ENCODE results near the gene ALDOB.

Gene ALDOB

DNA sequence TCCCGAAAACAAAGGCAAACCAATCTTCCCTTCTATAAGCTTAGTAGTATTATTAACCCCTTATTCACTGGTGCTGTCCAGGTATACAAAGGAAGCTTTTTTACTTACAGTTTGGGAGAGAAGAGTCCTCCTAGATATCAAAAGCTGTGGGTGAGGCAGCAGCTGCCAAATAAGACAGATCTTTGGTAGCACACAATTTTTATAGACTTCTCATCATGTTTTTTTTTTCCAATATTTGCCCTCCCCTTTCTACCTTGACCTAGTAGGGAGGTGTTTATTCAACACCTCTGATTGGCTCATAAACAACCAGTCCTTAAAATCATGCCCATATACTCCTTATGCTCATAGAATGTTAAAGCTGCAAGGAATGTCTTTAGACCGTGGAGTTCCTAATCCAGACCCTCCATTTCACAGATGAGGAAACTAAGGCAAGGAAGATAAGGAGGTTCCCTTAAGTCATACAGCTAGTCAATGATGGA is at the start of gene ALDOB:
Gene ALDOB, minus strand, starts transcription at position 174 of the 479 bp plus-strand sequence. CDS start 4,887 bp downstream, outside the sequence.
- DNase-seq, result no peak

DNA sequence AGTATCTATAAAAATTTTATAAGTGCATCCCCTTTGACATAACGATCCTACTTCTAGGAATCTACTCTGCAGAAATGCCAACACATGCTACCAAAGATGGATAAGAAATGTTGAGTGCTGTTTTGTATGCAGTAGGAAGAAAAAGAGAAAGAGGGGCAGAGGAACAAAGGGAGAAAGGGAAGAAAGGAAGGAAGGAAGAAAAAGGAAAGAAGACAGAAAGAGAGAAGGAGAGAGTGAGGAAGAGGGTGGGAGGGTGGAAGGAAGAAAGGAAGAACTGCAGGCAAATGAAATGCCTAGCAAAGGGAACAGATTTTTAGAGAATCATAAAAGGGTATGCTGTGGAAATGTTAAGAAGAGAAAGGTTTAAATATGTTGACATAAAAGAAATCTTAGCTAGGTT is 48.5 kb upstream of the ALDOB start:
- no peak for DNase-seq

DNA sequence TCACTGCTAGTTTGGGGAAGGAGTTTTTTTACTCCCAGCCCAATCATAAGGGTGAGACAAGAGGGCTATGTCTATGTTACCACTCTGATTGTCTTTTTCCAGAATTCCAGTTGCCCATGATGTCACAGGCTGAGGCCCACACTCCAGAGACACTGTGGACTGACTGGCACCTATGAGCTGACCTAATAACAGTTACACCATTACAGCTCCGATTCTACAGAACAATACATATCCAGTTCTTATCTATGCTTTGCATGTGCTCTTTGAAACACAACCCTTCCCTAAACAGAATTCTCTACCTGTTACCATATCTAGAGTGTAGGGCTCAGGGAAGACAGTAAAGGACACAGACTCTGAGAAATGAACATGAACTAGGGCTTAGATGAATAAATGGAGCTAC is 45.7 kb upstream of the ALDOB start:
- no peak for DNase-seq

DNA sequence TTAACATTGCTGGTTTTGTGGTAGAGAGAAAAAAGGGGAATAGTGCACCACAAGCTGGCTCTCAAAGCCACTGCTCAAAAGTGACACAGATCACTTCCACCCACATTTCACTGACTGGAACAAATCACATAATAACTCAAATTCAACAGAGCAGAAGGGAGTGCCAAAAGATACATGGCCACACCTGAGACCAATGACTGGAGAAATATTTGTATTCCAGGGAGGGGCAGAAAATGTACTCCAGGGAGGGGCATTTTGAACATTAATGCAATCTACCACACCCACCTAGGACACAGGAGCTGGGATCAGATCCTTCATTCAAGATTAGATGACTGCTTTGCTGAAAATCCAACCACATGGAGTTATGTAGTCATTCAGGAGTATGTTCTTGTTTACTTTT is 44.8 kb upstream of the ALDOB start:
- DNase-seq, result no peak

DNA sequence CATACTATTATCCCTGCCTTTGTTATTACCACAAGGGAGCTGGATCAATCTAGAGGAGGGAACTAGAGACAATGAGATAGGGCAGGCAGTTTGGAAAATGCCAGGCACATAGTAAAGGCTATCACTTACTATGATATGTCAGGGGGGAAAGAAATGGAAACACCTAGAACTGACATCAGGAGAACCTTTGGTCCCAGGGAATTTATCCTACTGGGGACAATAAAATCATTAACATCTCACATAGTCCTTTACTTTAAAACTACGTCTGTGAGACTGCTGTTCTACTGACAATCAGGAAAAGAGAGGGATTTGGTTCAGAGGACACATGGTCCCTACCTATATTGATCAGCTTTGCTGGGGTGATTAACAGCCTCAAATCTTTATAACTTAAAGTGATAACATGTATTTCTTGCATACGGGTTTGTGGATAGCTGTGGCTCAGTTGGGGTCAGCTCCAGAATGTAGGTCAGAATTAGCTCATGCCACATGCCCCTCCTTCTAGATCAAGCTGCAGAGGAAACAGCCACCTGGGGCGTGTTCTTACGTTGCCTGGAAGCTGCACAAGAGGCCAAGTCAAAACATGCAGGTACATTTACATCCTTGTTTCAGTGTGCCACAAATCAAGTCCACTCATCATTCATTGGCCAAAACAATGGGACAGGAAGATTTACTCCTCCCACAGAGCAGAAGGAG is 43.9 kb upstream of the ALDOB start:
- no peak for DNase-seq

DNA sequence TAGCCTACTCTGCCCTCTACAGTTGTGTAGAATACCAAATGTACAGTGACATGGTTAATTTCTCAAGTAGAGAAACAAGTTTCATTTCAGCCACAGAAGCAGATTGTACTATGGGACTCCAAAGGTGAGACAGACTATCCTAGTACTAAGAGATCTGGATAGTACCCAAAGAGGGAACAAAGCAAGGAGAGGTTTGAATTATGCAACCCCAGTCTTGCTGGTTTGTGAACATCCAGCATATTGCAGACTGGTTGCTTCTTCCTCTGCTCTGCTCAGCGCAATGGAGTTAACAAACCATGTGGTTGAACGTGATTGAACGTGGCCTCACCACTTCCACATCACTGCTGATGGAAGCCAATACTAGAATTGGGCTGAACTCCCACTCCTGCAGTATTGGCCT is 43.3 kb upstream of the ALDOB start:
- DNase-seq, result peak; percentile 88

DNA sequence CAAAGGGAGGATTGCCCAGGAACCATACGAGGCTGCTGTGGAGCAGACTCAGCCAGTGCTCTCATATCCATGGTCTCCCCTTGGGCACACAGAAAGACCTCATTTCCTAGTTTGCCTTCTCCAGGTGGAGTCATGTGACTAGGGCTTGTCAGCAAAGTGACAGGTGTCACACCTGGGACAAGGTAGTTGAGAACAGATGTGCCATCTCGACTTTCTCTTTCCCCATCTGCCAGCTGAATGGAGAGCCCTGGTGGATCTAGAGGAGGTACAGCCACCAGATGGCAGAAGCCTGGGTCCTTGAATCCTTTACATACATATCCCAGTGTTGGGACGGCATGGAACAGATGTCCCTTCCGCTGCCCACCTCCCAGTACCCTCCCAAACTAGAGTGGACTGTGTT is 42.9 kb upstream of the ALDOB start:
- DNase-seq, result no peak

DNA sequence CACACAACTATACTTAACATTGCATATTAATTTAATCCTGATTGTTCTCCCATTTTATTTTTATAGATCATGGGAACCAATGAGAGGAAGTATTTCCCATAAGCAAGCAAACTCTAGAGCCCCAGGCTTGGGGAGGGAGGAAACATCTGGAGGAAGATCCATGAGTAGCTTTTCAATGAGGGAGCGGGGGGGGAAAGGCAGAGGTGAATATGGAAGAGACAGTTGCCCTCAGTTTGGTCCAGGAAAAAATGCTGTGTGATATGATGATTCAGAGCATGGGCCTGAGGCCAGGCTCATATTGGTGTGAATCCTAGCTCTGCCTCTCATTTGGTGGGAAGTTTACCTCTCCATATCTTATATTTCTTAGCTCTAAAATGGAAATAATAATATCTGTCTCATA is 42.2 kb upstream of the ALDOB start:
- DNase-seq, result no peak

DNA sequence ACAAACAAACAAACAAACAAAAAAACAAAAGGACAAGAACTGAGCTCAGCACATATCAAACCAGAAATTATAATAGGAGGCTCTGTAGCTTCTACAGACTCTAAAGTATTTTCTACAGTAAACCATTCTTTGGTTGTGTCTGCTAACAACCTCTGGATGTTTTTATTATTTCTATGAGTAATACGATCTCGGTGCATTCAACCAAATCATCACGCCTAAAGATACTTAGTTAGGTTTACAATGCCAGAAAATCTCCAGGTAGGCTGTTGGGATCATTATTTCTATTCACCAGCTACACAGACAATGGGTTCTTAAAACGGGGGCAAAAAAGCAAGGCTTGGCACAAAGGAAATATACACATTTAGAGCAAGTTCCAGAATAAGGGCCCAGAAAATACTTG is 41.6 kb upstream of the ALDOB start:
- DNase-seq, result no peak

DNA sequence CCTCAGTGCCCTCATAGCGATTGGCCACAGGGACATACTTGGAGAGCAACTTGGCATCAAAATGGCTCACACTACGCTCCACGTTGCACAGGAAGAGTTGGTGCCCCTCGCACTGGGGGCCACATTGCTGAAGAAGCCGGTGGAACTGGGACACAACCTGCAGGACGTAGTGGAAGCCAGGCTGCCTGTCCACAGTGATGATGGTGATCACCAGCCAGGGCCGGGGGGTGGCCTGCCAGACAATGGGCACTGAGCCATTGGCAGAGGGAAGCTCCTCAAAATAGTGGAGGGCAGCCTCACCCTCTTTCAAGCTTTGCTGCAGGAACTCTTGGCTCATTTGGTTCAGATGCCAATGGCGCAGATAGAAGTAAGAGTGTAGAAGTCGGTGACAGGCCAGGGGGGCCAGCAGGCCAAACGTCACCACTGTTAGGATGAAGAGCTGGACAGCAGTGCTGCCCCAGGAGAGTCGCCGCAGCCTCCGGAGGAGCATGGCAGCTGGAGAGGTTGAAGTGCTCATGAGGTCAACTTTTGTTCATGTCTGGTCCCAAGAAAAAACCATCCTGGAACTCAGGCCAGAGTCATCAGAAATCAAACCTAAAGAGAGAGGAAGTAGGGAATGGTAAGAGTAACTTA is 41.1 kb upstream of the ALDOB start:
- no peak for DNase-seq

DNA sequence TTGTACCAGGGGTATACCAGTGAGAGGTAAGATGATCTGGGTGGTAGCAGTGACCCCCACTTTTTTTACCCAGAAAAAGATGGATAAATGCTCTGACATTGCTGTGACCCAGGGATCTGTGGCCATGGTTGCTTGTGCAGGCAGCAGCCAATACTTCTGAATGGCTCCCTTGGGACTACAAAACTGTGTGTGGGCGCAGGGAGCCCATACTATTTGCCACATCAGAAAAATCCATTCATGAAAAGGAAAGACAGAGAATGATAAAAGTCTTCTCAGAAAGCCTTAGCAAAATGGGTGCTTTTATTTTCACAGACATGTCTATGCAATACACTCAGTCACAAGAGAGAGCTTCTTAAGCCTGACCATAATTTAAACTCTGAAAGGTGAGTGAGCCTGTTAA is 37.3 kb upstream of the ALDOB start:
- DNase-seq, result no peak

DNA sequence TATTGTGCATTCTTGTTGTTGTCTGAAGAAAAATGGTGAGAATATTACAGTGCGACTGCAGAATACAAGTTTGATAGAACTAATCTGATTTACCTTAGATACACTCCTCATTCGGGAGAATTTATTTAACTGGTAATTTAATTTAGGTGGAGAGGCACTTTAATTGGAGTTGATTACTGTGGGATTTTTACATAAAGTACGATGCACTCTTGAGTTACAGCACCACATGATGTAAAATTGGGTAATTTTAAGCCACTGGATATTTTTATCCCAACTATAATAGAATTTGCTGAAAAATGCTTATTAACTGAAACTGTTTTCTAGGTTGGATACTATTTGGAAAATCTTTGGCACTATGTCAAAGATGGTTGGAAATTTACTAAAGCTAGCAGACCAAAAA is 35.4 kb upstream of the ALDOB start:
- no peak for DNase-seq

DNA sequence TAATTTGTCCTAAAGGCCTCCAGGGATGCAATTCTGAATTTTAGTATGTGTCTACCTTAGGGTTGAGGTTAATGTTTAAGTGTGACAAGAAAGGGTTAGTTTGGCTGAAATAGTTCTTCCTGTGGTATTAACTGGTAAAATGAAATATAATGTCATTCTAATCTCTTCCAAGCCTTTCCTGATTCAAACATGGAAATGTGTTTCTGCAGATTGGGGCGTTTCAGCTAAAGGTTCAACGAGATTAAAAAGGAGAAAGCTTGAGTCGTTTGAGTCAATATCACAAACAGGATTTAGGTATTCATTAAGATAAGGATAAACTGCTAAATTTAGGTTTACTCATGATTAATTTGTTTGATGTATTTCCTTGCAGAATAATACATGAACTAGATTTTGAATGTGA is 34.4 kb upstream of the ALDOB start:
- DNase-seq, result no peak

DNA sequence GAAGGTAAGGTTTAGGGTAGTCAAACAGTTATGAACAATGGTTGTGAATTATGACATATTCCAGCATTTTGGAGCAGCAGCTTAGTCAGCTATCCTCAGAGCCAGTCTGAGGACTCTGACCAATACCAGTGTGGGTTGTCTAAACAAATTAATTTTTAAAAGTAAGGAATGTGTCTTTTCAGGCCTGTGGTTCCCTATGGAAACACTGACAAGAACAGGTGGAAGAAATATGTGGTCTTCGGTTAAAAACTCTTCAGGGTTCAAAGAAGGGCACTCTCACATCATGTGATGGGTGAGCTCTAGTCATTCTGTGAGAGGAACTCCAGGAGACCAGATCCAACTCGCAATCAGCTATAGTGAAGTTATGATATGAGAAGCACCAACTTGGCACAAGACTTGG is 33.5 kb upstream of the ALDOB start:
- no peak for DNase-seq

DNA sequence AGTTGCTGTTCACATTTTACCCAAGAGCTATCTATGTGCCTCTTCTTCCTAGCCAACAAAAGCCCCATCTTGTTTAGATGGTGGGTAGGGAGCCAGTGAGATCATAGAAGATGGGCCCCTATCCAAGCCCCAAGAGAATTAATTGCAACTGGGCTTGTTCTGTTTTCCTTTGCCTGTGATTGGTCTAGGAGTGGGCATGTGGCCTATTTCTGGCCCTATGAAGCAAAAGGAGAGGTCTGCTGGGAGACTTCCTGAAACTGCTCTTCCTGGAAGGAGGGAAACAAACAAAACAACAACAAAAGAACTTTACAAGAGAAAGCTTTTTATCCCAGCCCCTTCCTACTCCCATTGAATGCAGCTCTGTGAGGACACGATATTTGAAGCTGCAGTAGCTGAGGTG is 32.5 kb upstream of the ALDOB start:
- no peak for DNase-seq

DNA sequence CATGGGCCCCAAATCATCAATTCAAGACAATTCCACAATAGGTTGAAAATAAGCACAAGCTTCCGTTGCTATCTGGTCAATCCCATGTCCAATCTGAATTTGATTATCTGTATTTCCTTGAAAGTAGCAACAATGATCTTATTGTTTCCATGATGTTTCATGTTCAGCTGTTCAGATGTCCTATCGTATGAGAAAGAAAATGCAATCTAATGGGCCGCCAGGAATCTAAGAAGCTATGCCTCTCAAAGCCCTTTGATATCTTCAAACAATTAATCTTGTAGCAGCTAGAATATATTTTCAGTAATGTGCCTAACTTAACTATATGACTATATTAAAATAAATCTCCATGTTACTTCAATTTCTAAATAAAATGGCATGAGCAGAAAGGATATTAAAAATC is 32.1 kb upstream of the ALDOB start:
- DNase-seq, result no peak

DNA sequence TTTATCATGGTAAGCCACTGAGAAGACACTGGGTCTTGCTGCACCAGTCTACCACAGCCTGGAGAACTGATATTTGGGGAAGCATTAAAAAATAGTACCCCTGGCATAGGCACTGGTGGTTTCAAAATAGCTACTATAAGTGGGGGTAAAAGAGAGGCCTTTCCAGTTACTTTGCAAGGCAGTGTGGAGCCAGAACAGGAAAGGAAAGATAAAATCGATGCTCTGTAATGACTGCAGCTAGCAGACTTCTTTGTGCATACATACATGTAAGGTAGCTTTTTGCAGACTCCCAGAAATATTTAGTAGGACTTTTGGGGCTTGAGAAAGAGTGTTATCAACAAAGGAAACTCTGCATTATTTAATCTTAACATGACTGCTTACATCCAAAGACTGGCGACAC is 31.3 kb upstream of the ALDOB start:
- DNase-seq, result no peak

DNA sequence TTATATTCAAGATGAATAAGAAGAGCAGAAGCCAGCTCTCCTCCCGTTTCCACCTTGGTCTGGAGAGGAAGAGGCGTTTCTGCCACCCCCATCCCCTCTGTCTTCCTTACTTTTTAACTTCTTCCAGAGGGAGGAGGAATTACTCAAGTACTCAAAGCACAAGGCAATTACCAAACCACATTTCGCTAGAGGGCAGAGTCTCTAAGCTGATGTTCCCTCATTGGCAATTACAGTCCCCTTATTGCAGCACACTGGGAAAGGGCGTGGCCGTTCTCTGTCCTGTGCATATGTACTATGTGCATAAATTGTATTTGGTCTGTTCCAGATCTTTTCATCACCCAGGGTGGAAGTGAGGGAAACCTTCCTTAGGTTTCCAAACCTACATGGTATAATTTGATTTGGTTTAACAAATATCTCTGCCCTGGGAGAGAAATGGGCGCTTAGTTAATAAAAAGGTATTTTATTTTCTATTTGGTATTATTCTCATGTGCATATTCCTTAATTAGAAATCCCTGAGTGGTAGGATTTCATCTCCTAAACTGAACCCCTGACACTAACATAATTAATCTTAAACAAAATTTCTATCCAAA is 29.8 kb upstream of the ALDOB start:
- peak; percentile 89 for DNase-seq

DNA sequence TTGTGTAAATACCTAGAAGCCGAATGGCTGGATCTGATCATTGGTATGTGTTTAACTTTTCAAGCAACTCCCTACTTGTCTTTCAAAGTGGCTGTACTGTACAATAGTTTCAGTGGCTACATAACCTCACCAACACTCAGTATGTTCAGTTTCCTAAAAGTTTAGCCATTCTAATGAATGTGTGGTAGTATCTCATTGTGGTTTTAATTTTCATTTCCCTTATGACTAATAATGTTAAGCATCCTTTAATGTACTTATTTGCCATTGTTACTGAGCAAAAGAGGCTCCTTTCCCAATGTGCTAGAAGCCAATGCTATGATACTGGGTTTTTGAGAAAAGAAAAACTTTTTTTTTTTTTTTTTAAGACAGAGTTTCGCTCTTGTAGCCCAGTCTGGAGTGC is 27.8 kb upstream of the ALDOB start:
- DNase-seq, result no peak

DNA sequence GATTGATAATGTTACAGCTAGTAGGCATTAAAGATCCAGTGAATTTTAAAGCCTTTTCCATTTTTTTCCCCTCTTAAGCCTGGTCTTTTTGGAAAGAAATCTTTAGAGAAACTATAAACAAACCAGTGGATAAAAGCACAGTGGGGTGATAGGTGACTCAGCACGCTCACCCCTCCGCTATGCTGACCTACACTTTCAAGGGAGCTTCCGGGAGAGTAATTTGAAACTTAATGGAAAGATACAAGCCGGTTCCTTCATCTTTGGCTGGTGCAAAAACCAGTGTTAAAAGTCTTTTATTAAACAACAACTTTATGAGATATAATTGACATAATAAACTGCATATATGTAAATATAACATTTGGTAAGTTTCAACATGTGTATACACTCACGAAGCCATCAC is 27.0 kb upstream of the ALDOB start:
- no peak for DNase-seq

DNA sequence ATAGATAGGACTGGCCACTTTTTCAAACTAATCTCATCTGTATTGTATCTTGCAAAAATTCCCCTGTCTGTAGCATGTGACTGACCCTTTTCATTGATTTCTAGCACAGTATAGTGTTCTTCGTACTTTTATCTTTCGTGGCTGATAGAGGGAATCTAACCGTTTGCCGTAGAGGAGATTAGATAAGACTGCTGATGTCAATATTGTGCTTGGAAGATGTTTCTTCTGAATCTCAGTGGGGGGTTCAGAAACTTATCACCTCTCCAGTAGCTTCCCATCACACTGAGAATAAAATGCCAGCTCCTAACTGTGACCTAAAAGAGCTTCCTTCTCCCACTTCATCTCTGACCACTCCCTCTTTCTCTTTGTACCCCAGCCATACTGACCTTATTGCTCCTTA is 25.4 kb upstream of the ALDOB start:
- no peak for DNase-seq

DNA sequence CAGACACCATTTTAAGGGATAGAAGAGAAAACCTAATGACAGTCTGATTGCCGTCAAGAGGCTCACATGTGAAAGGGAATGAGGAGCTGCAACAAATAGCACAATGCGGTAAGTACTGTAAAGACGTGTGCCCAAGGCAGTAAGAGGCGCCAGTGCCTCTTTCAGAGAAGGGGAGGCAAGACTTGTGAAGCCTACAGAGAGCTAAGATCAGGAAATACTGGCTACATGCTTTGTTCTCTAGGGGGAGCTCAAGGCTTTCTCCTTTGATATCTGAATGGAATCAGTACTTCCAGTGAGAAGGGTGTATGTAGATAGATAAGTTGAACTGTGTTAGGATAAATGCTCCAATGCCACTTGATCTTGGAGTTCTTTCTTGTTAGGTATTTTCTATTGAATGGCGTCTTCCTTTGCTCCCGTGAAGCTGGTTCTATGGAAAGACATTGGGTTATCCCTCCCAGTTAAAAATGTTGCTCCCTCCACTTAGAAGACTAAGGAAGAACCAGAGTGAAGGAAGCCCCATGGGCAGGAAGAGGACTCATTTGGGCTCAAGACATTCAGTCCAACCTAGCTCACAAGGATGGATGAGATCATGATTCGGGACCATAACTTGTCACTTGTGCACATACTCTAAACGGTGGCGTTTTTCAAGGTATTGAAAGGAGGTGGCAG is 23.5 kb upstream of the ALDOB start:
- peak; percentile 85 for DNase-seq

DNA sequence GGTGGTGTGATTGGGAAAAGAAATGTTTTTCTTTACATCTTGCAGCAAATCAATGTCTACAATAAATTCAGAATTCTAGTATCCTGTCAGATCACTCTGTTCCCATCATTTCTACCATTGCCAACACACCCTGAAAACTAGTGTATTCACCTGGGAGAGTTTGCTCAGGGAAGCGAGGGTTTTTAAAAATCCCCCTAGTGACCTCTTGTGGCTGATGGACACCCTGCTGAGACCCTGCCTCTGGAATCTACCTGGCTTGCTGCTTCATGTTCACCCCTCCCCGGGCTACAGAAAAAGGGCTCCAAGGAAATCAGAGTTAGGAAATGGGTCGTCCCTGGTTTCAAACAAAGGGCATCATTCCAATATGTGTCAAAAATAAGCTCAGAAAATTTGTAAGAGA is 21.4 kb upstream of the ALDOB start:
- no peak for DNase-seq

DNA sequence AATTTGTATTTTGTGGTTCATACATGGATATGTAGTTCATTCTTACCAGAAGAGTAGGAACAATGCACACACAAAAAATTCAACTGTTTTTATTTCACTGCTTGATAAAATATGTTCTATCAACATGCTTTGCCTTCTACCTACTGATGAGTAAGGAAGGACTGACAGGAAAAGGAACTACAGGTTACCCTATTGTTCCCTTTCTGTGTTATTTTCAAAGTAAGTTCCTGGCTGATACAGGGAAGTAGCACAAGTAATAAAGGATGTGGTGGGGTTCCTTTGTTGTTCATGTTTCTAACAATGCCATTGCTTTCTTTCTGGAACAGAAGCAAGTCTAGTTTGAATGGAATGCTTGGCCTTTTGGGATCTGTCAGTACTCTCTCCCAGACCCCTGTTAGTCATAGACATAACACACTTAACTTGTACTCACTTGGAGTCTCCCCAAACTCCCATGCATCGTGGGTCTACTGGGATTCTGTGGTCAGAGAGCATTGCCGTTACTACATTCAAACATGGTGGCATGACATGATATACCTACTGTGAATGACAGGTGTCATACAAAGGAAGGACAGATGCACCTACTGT is 20.2 kb upstream of the ALDOB start:
- peak; percentile 21 for DNase-seq

All from MV-4-11 (cell line).